SK-N-SH treated with all-trans-retinoic acid at 6 μM for 48 hours (cell line): ENCODE results near the gene GBF1.

ENCODE experiments used
- ARNTL ChIP-seq: fragments of 450-650 bp; formaldehyde crosslinking; IDR thresholded peaks from 2 replicates; pipeline ENCODE4 v1.5.0; 2020; ENCODE audit warnings: low read depth, mild to moderate bottlenecking, moderate library complexity, borderline replicate concordance
- BACH2 ChIP-seq: fragments of 250-450 bp; sonication (Bioruptor Pico); IDR thresholded peaks from 2 replicates; pipeline ENCODE4 v1.9.0; 2021; ENCODE audit warnings: mild to moderate bottlenecking, borderline replicate concordance
- CREB5 ChIP-seq: fragments of 250-450 bp; sonication (Bioruptor Pico); IDR thresholded peaks from 2 replicates; pipeline ENCODE4 v1.5.1; 2020; ENCODE audit warnings: low read depth, mild to moderate bottlenecking, moderate library complexity
- CSDC2 ChIP-seq: fragments of 250-450 bp; sonication (Bioruptor Pico); IDR thresholded peaks from 2 replicates; pipeline ENCODE4 v1.5.0; 2020; ENCODE audit warnings: mild to moderate bottlenecking, moderate library complexity
- ESRRG ChIP-seq: fragments of 250-450 bp; sonication (Bioruptor Pico); IDR thresholded peaks from 2 replicates; pipeline ENCODE4 v1.6.1; 2021; ENCODE audit warnings: mild to moderate bottlenecking
- GLIS3 ChIP-seq: fragments of 250-450 bp; sonication (Bioruptor Pico); IDR thresholded peaks from 2 replicates; pipeline ENCODE4 v1.5.0; 2020; ENCODE audit warnings: mild to moderate bottlenecking, moderate library complexity
- PATZ1 ChIP-seq: fragments of 250-450 bp; sonication (Bioruptor Pico); IDR thresholded peaks from 2 replicates; pipeline ENCODE4 v1.8.0; 2020; ENCODE audit warnings: mild to moderate bottlenecking, moderate library complexity, borderline replicate concordance
- PPARA ChIP-seq: fragments of 250-450 bp; sonication (Bioruptor Pico); IDR thresholded peaks from 2 replicates; pipeline ENCODE4 v1.5.0; 2020; ENCODE audit warnings: mild to moderate bottlenecking, borderline replicate concordance
- RARB ChIP-seq: fragments of 250-450 bp; sonication (Bioruptor Pico); IDR thresholded peaks from 2 replicates; pipeline ENCODE4 v1.8.0; 2021; ENCODE audit warnings: mild to moderate bottlenecking, moderate library complexity
- SNAI2 ChIP-seq: fragments of 250-450 bp; sonication (Bioruptor Pico); IDR thresholded peaks from 2 replicates; pipeline ENCODE4 v1.5.0; 2020; ENCODE audit warnings: mild to moderate bottlenecking, moderate library complexity
- ZC3H10 ChIP-seq: fragments of 250-450 bp; sonication (Bioruptor Pico); IDR thresholded peaks from 2 replicates; pipeline ENCODE4 v1.5.1; 2021; ENCODE audit warnings: mild to moderate bottlenecking, moderate library complexity
- ZFP3 ChIP-seq: fragments of 250-450 bp; sonication (Bioruptor Pico); IDR thresholded peaks from 2 replicates; pipeline ENCODE4 v1.5.0; 2020; ENCODE audit warnings: mild to moderate bottlenecking, moderate library complexity
- ZFP30 ChIP-seq: fragments of 450-650 bp; formaldehyde crosslinking; IDR thresholded peaks from 2 replicates; pipeline ENCODE4 v1.5.0; 2022; ENCODE audit warnings: mild to moderate bottlenecking, moderate library complexity
- TF ChIP-seq, protein P1 (sequence below): fragments of 250-450 bp; sonication (Bioruptor Pico); IDR thresholded peaks from 2 replicates; pipeline ENCODE4 v1.5.1; 2021; ENCODE audit warnings: mild to moderate bottlenecking, moderate library complexity

DNA sequence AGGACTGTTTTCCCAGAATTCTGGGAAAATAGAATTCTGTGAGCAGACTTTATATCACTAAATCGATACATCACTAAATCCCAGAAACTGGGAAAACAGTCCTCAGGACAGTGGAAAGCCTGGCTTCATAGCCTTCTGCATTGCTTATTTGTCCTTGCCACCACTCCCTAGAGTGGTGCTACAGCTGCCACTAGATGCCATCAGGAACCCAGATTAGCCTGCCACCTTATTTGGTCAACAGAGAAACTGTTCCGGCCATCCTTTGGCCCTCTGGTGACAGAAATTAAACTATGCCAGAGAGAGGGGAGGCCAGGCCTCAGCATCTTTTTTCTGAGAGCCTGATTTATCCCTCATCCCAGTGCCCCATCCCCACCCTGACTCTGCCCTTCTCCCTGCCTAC lies 130.5 kb downstream of the GBF1 start:
- TF ChIP-seq RARB (CRISPR knock-in tag) (no peak), PATZ1 (no peak), CSDC2 (CRISPR knock-in tag) (no peak), ZFP3 (CRISPR knock-in tag) (no peak), ZFP30 (no peak), CREB5 (CRISPR knock-in tag) (no peak), ARNTL (CRISPR knock-in tag) (no peak), ESRRG (CRISPR knock-in tag) (no peak), BACH2 (CRISPR knock-in tag) (no peak), SNAI2 (CRISPR knock-in tag) (no peak), GLIS3 (CRISPR knock-in tag) (no peak), PPARA (CRISPR knock-in tag) (no peak), ZC3H10 (CRISPR knock-in tag) (no peak)
- TF ChIP-seq, protein P1, sequence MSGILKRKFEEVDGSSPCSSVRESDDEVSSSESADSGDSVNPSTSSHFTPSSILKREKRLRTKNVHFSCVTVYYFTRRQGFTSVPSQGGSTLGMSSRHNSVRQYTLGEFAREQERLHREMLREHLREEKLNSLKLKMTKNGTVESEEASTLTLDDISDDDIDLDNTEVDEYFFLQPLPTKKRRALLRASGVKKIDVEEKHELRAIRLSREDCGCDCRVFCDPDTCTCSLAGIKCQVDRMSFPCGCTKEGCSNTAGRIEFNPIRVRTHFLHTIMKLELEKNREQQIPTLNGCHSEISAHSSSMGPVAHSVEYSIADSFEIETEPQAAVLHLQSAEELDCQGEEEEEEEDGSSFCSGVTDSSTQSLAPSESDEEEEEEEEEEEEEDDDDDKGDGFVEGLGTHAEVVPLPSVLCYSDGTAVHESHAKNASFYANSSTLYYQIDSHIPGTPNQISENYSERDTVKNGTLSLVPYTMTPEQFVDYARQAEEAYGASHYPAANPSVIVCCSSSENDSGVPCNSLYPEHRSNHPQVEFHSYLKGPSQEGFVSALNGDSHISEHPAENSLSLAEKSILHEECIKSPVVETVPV = no peak
